ENCODE data around the gene NATD1.

DNA sequence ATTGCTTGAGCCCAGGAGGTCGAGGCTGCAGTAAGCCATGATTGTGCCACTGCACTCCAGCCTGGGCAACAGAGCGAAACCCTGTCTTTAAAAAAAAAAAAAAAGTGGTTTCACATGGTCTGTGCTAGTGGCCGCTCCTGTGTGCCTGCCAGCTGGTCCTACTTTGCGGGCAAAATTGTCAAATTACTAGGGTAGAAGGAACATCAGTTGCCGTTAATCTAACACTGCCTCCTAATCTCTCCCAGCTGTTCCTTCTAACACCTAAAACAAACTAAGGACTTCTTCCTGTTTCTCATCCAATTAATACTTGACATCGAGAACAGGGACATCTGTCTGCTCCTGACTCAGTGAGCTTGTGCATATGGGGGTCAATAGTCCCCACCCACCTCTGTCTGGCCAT is 63.1 kb downstream of the NATD1 start:
- TF ChIP-seq, protein P1, sequence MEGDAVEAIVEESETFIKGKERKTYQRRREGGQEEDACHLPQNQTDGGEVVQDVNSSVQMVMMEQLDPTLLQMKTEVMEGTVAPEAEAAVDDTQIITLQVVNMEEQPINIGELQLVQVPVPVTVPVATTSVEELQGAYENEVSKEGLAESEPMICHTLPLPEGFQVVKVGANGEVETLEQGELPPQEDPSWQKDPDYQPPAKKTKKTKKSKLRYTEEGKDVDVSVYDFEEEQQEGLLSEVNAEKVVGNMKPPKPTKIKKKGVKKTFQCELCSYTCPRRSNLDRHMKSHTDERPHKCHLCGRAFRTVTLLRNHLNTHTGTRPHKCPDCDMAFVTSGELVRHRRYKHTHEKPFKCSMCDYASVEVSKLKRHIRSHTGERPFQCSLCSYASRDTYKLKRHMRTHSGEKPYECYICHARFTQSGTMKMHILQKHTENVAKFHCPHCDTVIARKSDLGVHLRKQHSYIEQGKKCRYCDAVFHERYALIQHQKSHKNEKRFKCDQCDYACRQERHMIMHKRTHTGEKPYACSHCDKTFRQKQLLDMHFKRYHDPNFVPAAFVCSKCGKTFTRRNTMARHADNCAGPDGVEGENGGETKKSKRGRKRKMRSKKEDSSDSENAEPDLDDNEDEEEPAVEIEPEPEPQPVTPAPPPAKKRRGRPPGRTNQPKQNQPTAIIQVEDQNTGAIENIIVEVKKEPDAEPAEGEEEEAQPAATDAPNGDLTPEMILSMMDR (IDR thresholded peaks at IDR 0.05) = no peak
- TF ChIP-seq POLR2A (IDR thresholded peaks at IDR 0.05) = no peak
- no peak for TF ChIP-seq POLR2AphosphoS5 (IDR thresholded peaks at IDR 0.05)
- no peak for TF ChIP-seq EP300 (IDR thresholded peaks at IDR 0.05)
